ENCODE data around the gene RARRES2.

Gene RARRES2

DNA sequence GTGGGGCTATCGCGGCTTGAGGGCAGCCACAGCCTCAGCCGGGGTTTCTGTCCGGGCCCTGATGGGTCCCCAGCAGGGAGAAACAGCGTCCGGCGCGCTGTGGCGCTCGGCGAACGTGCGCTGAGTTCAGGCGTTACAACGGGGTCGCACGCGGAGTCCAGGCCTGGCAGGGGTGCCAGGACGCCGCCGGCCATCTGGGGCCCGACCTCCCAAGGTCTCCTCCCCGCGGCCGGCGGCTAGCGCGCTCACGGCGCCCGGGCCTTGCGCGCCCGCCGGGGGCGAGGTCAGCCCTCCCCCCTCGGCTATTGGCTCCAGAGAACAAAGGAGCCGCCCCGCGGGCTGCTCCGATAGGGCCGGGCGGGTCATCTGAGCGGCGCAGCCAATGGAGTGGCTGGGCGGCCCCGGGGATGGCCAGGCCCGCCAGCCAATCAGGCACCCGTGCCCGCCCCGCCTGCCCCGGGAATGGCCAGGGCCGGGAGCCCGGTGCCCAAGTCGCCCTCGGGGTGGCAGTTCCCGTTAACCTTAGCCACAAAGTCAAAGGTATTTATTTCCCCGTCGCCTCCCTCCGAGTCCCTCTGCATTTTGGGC, 37.5 kb upstream of the RARRES2 start, which contains the start of gene ZNF775:
ZNF775 (plus strand) TSS at position 478 of the 588 bp plus-strand sequence. CDS start 9,141 bp downstream, outside the sequence.
- TF ChIP-seq TSHZ2 (CRISPR knock-in tag; IDR thresholded peaks at IDR 0.05) (peak; percentile 54; the same call in 1 of the 2 replicates), GLIS3 (CRISPR knock-in tag; IDR thresholded peaks at IDR 0.05) (peak; percentile 88; the same call in 1 of the 2 replicates), ISL1 (CRISPR knock-in tag; IDR thresholded peaks at IDR 0.05) (no peak), RARB (CRISPR knock-in tag; IDR thresholded peaks at IDR 0.05) (no peak), TOX (CRISPR knock-in tag; IDR thresholded peaks at IDR 0.05; ENCODE audit: borderline replicate concordance) (no peak), ZNF565 (CRISPR knock-in tag; conservative IDR thresholded peaks at IDR 0.05; ENCODE audit: low read depth) (0 out of 2 replicates have a peak, but pooled peaks have one; percentile 48), ZNF70 (CRISPR knock-in tag; IDR thresholded peaks at IDR 0.05) (peak; percentile 38; the same call in 1 of the 2 replicates), ZFP30 (CRISPR knock-in tag; IDR thresholded peaks at IDR 0.05) (no peak), CSDC2 (CRISPR knock-in tag; IDR thresholded peaks at IDR 0.05) (no peak), TCF4 (CRISPR knock-in tag; IDR thresholded peaks at IDR 0.05; ENCODE audit: borderline replicate concordance) (no peak), ZC3H10 (CRISPR knock-in tag; IDR thresholded peaks at IDR 0.05) (no peak), POU6F1 (CRISPR knock-in tag; IDR thresholded peaks at IDR 0.05; ENCODE audit: borderline replicate concordance, low read depth) (no peak), SNAI2 (CRISPR knock-in tag; IDR thresholded peaks at IDR 0.05) (no peak; the same call in 1 of the 2 replicates), OSR1 (CRISPR knock-in tag; IDR thresholded peaks at IDR 0.05) (no peak), PPARA (CRISPR knock-in tag; IDR thresholded peaks at IDR 0.05; ENCODE audit: borderline replicate concordance) (no peak), ZNF8 (CRISPR knock-in tag; IDR thresholded peaks at IDR 0.05) (no peak), CREB5 (CRISPR knock-in tag; IDR thresholded peaks at IDR 0.05; ENCODE audit: low read depth) (no peak)
- TF ChIP-seq, protein P1, sequence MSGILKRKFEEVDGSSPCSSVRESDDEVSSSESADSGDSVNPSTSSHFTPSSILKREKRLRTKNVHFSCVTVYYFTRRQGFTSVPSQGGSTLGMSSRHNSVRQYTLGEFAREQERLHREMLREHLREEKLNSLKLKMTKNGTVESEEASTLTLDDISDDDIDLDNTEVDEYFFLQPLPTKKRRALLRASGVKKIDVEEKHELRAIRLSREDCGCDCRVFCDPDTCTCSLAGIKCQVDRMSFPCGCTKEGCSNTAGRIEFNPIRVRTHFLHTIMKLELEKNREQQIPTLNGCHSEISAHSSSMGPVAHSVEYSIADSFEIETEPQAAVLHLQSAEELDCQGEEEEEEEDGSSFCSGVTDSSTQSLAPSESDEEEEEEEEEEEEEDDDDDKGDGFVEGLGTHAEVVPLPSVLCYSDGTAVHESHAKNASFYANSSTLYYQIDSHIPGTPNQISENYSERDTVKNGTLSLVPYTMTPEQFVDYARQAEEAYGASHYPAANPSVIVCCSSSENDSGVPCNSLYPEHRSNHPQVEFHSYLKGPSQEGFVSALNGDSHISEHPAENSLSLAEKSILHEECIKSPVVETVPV (CRISPR knock-in tag; IDR thresholded peaks at IDR 0.05), result no peak
- TF ChIP-seq, protein P2, sequence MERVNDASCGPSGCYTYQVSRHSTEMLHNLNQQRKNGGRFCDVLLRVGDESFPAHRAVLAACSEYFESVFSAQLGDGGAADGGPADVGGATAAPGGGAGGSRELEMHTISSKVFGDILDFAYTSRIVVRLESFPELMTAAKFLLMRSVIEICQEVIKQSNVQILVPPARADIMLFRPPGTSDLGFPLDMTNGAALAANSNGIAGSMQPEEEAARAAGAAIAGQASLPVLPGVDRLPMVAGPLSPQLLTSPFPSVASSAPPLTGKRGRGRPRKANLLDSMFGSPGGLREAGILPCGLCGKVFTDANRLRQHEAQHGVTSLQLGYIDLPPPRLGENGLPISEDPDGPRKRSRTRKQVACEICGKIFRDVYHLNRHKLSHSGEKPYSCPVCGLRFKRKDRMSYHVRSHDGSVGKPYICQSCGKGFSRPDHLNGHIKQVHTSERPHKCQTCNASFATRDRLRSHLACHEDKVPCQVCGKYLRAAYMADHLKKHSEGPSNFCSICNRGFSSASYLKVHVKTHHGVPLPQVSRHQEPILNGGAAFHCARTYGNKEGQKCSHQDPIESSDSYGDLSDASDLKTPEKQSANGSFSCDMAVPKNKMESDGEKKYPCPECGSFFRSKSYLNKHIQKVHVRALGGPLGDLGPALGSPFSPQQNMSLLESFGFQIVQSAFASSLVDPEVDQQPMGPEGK (CRISPR knock-in tag; IDR thresholded peaks at IDR 0.05; ENCODE audit: borderline replicate concordance), result no peak
- ATAC-seq, result peak; percentile 98

DNA sequence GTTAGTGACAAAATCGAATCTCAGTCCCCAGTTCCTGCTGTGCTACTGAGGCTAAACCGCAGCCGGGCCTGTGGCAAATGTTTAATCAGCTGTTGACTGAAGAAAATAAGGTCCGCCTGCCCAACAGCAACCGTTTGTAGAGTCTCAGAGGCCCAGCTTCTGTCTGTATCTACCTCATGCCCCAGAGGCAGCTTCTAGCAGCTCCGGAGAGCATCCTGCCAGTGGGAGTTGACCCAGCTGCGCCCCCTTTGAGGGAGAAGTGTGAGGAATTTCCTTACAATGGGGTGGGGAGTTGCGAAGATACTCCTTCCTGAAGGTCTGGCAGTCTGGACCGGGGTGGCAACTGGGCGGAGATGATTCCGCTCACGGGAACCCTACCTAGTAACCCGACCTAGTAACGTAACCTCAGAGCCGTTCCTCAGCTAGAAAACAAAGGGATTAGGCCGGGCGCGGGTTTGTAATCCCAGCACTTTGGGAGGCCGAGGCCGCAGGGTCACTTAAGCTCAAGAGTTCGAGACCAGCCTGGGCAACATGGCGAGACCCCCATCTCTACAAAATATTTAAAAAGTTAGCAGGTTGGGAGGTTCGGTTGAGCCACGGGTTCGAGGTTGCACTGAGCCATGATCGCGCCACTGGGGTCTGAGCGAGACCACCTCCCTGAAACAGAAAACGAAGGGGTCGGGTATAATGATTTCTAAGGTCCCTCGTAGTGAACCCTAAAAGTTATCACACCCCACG, 36.9 kb upstream of the RARRES2 start:
- peak; percentile 5; the same call in 2 of the 3 replicates for ATAC-seq
- peak; percentile 7; the same call in 1 of the 2 replicates for TF ChIP-seq ZNF8 (CRISPR knock-in tag; IDR thresholded peaks at IDR 0.05)
- TF ChIP-seq, protein P1 (CRISPR knock-in tag; IDR thresholded peaks at IDR 0.05), result no peak
- TF ChIP-seq SNAI2 (CRISPR knock-in tag; IDR thresholded peaks at IDR 0.05), result no peak
- TF ChIP-seq OSR1 (CRISPR knock-in tag; IDR thresholded peaks at IDR 0.05), result no peak
- TF ChIP-seq ARNTL (CRISPR knock-in tag; IDR thresholded peaks at IDR 0.05; ENCODE audit: borderline replicate concordance, low read depth), result no peak
- TF ChIP-seq, protein P2 (CRISPR knock-in tag; IDR thresholded peaks at IDR 0.05; ENCODE audit: borderline replicate concordance), result no peak
- TF ChIP-seq TSHZ2 (CRISPR knock-in tag; IDR thresholded peaks at IDR 0.05), result no peak
- TF ChIP-seq ZFP30 (CRISPR knock-in tag; IDR thresholded peaks at IDR 0.05), result no peak
- no peak for TF ChIP-seq ZC3H10 (CRISPR knock-in tag; IDR thresholded peaks at IDR 0.05)

All from SK-N-SH treated with all-trans-retinoic acid at 6 μM for 48 hours (cell line).